GM12878 (cell line): ENCODE measurements around the gene TSHZ3. TPM values are rescaled to one million over a fixed set of nuclear protein-coding genes. Genes with fewer than 3 reads are reported as not detected.

Source experiments
- ATAC-seq: fragments of 200-7000 bp; cut with Tn5 transposase; 3 replicates; pipeline ENCODE4 v1.9.1; 2020; ENCODE audit warnings: mild to moderate bottlenecking, moderate library complexity
- BruUV-seq: library from RNA; stranded (reverse); fragments of 400-500 nt; replicated peaks from 2 replicates; lab custom pipeline; 2021; lab: Mats Ljungman, UMichigan
- CTCF ChIA-PET: fragments of 300-600 bp; sonication (Branson Sonifier 250); formaldehyde crosslinking; extraction: SDS; loops from one replicate; lab custom pipeline; 2021; ENCODE audit warnings: inconsistent platforms; lab: Yijun Ruan, JAX
- POLR2A ChIA-PET: fragments of 350-600 bp; formaldehyde crosslinking; extraction: SDS; loops from one replicate; lab custom pipeline; 2021; ENCODE audit warnings: inconsistent platforms; lab: Charles Lee
- RAD21 ChIA-PET: fragments of 300-600 bp; sonication (Branson Sonifier 250); formaldehyde crosslinking; loops from one replicate; lab custom pipeline; 2023; ENCODE audit warnings: antibody characterized with exemption; ENCODE audit not compliant: unreplicated experiment; lab: Charles Lee
- SMC1A ChIA-PET: fragments of 300-600 bp; sonication (Branson Sonifier 250); formaldehyde crosslinking; loops from one replicate; lab custom pipeline; 2023; ENCODE audit not compliant: unreplicated experiment, uncharacterized antibody; lab: Charles Lee
- DNase-seq: peaks from one replicate; pipeline ENCODE4 v3.0.0-alpha.2; 2011; ENCODE audit warnings: low read depth, low spot score
- FAIRE-seq: peaks from 3 replicates; lab custom pipeline; 2011; peaks lifted over from hg19 to GRCh38; lab: Jason Lieb, UNC
- H2AFZ ChIP-seq: 2 replicates; pipeline ENCODE4 v1.6.0; 2011; ENCODE audit warnings: low read depth, low read length, control low read depth; ENCODE audit not compliant: control insufficient read depth
- H3K27ac ChIP-seq: 2 replicates; pipeline ENCODE4 v1.5.1; 2011; ENCODE audit warnings: control low read depth; ENCODE audit not compliant: control insufficient read depth, insufficient read depth
- H3K27me3 ChIP-seq, 2 experiments: replicated peaks in 1 of 2; 2 replicates each; pipeline versions ENCODE4 v1.6.0 to v1.6.1; 2011; ENCODE audit warnings: low read length in 1 of 2; ENCODE audit not compliant: control insufficient read depth in 2 of 2, insufficient read depth in 2 of 2
- H3K36me3 ChIP-seq, 2 experiments: 2 replicates each; pipeline ENCODE4 v1.5.1; 2011; ENCODE audit warnings: low read length in 1 of 2; ENCODE audit not compliant: control insufficient read depth in 2 of 2, insufficient read depth in 2 of 2
- H3K4me1 ChIP-seq: 2 replicates; pipeline ENCODE4 v1.6.1; 2011; ENCODE audit warnings: mild to moderate bottlenecking, low read length, moderate library complexity, mixed read lengths; ENCODE audit not compliant: control insufficient read depth, insufficient read depth
- H3K4me2 ChIP-seq: 2 replicates; pipeline ENCODE4 v1.6.0; 2011; ENCODE audit warnings: control low read depth; ENCODE audit not compliant: control insufficient read depth, insufficient read depth
- H3K4me3 ChIP-seq: fragments of 200-600 bp; sonication (generic); 2 replicates; pipeline ENCODE4 v1.5.1; 2016
- H3K79me2 ChIP-seq: 2 replicates; pipeline ENCODE4 v1.6.0; 2011; ENCODE audit warnings: low read length; ENCODE audit not compliant: control insufficient read depth, insufficient read depth
- H3K9ac ChIP-seq: 2 replicates; pipeline ENCODE4 v1.8.0; 2011; ENCODE audit warnings: low read length, control low read depth, mixed read lengths; ENCODE audit not compliant: control insufficient read depth, insufficient read depth
- H3K9me3 ChIP-seq: replicated peaks from 3 replicates; pipeline ENCODE4 v1.5.1; 2011; ENCODE audit warnings: mild to moderate bottlenecking, low read length; ENCODE audit not compliant: control insufficient read depth, insufficient read depth
- H4K20me1 ChIP-seq: 2 replicates; pipeline ENCODE4 v1.6.0; 2011; ENCODE audit not compliant: control insufficient read depth, insufficient read depth
- FOXK2 ChIP-seq: fragments of 450-650 bp; IDR thresholded peaks from 2 replicates; pipeline ENCODE4 v1.6.1; 2017; ENCODE audit warnings: mild to moderate bottlenecking, moderate library complexity
- PML ChIP-seq: IDR thresholded peaks from 2 replicates; pipeline ENCODE4 v1.6.1; 2012; ENCODE audit warnings: low read length, inconsistent platforms
- WGBS: methylation state at CpG from one replicate; pipeline ENCODE4 v1.1.6; 2016; ENCODE audit warnings: low lambda C conversion rate; ENCODE audit not compliant: insufficient replicate concordance, insufficient coverage; ENCODE audit errors: missing lambda C conversion rate; 5-methylcytosine and 5-hydroxymethylcytosine counted together
- in situ Hi-C: fragments of 300-500 bp; cut with MboI; formaldehyde crosslinking; loops from 9 replicates; pipeline ENCODE4 v1.14.3; 2018; ENCODE audit warnings: mixed read lengths
- intact Hi-C: fragments of 100-400 bp; cut with micrococcal nuclease; formaldehyde crosslinking; loops from one replicate; pipeline ENCODE4 v1.14.2; 2022; ENCODE audit not compliant: unreplicated experiment
- polyA plus RNA-seq, 11 experiments: library from polyadenylated mRNA; depleted of rRNA in 4 of 11; unstranded in 6 of 11; stranded (reverse) in 5 of 11; fragments of >200 nt; fragmentation: Nextera tagmentation in 4 of 11; fragmentation: Illumina TruSeq in 1 of 11; extraction: Ambion mirVana in 4 of 11; extraction: Trizol in 1 of 11; gene quantifications; 1 replicate in 1 of 11; 2 replicates in 10 of 11; pipeline versions ENCODE4 v1.2.1 to v1.2.3, GENCODE V29; 2011 to 2016; ENCODE audit warnings: inconsistent platforms in 2 of 11, missing spikeins in 2 of 11, low read depth in 1 of 11
- total RNA-seq, 4 experiments: library from RNA; depleted of rRNA in 3 of 4; stranded (reverse); fragments of >200 nt in 3 of 4; fragmentation: Illumina TruSeq in 1 of 4; extraction: Trizol in 1 of 4; gene quantifications; 2 replicates each; pipeline versions ENCODE4 v1.2.1 to v1.2.3, GENCODE V29; 2013 to 2021
- TF ChIP-seq, protein P1 (sequence below): fragments of 450-650 bp; IDR thresholded peaks from 2 replicates; pipeline ENCODE4 v1.6.1; 2017; ENCODE audit warnings: antibody characterized with exemption, mild to moderate bottlenecking, moderate library complexity
- TF ChIP-seq, protein P2 (sequence below): IDR thresholded peaks from 2 replicates; pipeline ENCODE4 v1.6.1; 2012; ENCODE audit warnings: low read depth, low read length, improper control_type of control experiment

TSHZ3 gene
- total and polyA plus RNA-seq, 10 of the 15 experiments (the other 5 are each of a cell fraction or from before 2014, with no cell fraction given) = 0.23 TPM; not detected in 9

DNA sequence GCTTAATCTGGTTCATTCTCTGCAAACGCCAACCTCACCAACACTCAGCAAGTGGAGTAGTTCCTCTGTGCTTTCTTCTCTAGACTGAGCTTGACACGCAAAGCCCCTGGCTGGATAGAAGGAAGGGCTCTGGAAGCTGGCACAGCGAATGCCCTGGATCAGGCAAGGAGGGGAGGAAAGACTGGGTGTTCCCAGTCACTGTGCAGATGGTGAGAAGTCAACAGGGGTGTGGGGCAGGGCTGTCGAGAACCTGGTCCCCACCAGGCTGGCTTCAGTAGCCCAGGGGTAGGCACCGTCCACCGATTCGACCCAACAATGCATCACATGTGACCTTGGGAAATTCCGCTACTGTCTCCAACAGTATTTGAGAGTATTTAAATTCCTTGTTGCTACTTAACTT, 65.5 kb downstream of the TSHZ3 start:
- SMC1A ChIA-PET = no interaction called here
- no peaks in the 10 kb centered on the region for H4K20me1 ChIP-seq

DNA sequence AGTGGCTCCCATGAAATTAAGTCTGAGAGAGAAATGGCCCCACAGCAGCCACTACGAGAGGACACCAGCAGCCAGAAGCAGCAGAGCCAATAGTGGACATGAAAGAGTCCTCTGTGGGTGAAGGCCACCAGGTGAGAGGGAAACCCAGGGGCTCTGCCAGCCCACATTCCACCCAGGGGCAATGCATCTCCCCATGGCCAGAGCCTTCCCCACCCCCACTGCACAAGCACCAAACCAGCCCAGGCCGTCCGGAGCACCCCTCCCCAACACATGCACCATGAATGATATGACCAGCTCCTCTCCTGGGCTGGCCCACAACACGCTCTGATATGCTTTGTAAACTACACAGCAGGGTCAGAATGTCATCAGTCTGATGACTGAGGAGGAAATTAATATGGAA, 66.9 kb downstream of the TSHZ3 start:
- POLR2A ChIA-PET = no interaction called here
- H3K27me3 ChIP-seq = no peaks in the 10 kb centered on the region
- in situ Hi-C loops = no loop called here
- FAIRE-seq (no peak), ATAC-seq (no peak), DNase-seq (no peak)
- WGBS = 11% methylated on average over 4 of the region's 4 CpGs
- SMC1A ChIA-PET = no interaction called here
- no peaks in the 10 kb centered on the region for H3K36me3 ChIP-seq
- H3K4me1 ChIP-seq = no peaks in the 10 kb centered on the region
- H4K20me1 ChIP-seq = no peaks in the 10 kb centered on the region
- no peak overlapping the region for H3K27ac ChIP-seq
- CTCF ChIA-PET = no interaction called here
- H2AFZ ChIP-seq = no peak overlapping the region
- no peak overlapping the region for H3K4me3 ChIP-seq
- no TSS peak for BruUV-seq
- H3K9me3 ChIP-seq = no peaks in the 10 kb centered on the region; the same call in 2 of the 3 replicates
- H3K4me2 ChIP-seq = no peak overlapping the region
- H3K9ac ChIP-seq = no peak overlapping the region
- no peak for TF ChIP-seq PML
- TF ChIP-seq, protein P1, sequence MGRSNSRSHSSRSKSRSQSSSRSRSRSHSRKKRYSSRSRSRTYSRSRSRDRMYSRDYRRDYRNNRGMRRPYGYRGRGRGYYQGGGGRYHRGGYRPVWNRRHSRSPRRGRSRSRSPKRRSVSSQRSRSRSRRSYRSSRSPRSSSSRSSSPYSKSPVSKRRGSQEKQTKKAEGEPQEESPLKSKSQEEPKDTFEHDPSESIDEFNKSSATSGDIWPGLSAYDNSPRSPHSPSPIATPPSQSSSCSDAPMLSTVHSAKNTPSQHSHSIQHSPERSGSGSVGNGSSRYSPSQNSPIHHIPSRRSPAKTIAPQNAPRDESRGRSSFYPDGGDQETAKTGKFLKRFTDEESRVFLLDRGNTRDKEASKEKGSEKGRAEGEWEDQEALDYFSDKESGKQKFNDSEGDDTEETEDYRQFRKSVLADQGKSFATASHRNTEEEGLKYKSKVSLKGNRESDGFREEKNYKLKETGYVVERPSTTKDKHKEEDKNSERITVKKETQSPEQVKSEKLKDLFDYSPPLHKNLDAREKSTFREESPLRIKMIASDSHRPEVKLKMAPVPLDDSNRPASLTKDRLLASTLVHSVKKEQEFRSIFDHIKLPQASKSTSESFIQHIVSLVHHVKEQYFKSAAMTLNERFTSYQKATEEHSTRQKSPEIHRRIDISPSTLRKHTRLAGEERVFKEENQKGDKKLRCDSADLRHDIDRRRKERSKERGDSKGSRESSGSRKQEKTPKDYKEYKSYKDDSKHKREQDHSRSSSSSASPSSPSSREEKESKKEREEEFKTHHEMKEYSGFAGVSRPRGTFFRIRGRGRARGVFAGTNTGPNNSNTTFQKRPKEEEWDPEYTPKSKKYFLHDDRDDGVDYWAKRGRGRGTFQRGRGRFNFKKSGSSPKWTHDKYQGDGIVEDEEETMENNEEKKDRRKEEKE = no peak
- TF ChIP-seq, protein P2, sequence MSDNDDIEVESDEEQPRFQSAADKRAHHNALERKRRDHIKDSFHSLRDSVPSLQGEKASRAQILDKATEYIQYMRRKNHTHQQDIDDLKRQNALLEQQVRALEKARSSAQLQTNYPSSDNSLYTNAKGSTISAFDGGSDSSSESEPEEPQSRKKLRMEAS = no peak
- no peak for TF ChIP-seq FOXK2
- intact Hi-C loops = no loop called here
- RAD21 ChIA-PET = no interaction called here
- H3K79me2 ChIP-seq = no peaks in the 10 kb centered on the region

More for the DNA sequence above, 65.5 kb downstream of the TSHZ3 start:
- ATAC-seq (no peak), DNase-seq (no peak), FAIRE-seq (no peak)
- in situ Hi-C loops (no loop called here), intact Hi-C loops (no loop called here)
- TF ChIP-seq FOXK2 = no peak
- Histone ChIP-seq H3K4me1 (no peaks in the 10 kb centered on the region), H3K79me2 (no peaks in the 10 kb centered on the region), H3K27ac (no peak overlapping the region), H3K4me3 (no peak overlapping the region), H3K27me3 (no peaks in the 10 kb centered on the region), H3K9ac (no peak overlapping the region), H2AFZ (no peak overlapping the region), H3K4me2 (no peak overlapping the region), H3K36me3 (no peaks in the 10 kb centered on the region), H3K9me3 (no peaks in the 10 kb centered on the region; the same call in 2 of the 3 replicates)
- 28% methylated on average over 8 of the region's 8 CpGs for WGBS
- ChIA-PET POLR2A (no interaction called here), RAD21 (no interaction called here), CTCF (no interaction called here)
- BruUV-seq = no TSS peak
